ENCODE data around the gene DHH.

Gene DHH

GRCh38 chr12:49059045-49059298 is 35.6 kb downstream of the DHH start:
- Histone ChIP-seq H3K4me3 (replicated peaks; ENCODE audit: insufficient read depth, low read length) (peak overlapping the region; percentile 71), H3K27ac (replicated peaks) (peak overlapping the region; percentile 100), H3K27me3 (ENCODE audit: insufficient read depth, poor library complexity, severe bottlenecking) (no peaks in the 10 kb centered on the region)
- no peak for DNase-seq (ENCODE audit: low read depth in 1 of 2, low spot score in 1 of 2)
- TF ChIP-seq CTCF (IDR thresholded peaks at IDR 0.05; ENCODE audit: insufficient read depth, low read length): no peak
- TF ChIP-seq REST (IDR thresholded peaks at IDR 0.05; ENCODE audit: insufficient replicate concordance, low read depth): no peak
- TF ChIP-seq GABPA (IDR thresholded peaks at IDR 0.05; ENCODE audit: low read depth): no peak
- no peak for TF ChIP-seq POLR2AphosphoS5 (IDR thresholded peaks at IDR 0.05; ENCODE audit: low read depth)

GRCh38 chr12:49058366-49059044 is 36.1 kb downstream of the DHH start:
- peak in 1 of 2 experiments; percentile 21 for DNase-seq (ENCODE audit: low read depth in 1 of 2, low spot score in 1 of 2)
- no peak for TF ChIP-seq POLR2AphosphoS5 (IDR thresholded peaks at IDR 0.05; ENCODE audit: low read depth)
- TF ChIP-seq GABPA (IDR thresholded peaks at IDR 0.05; ENCODE audit: low read depth): no peak
- TF ChIP-seq REST (IDR thresholded peaks at IDR 0.05; ENCODE audit: insufficient replicate concordance, low read depth): no peak
- TF ChIP-seq SPI1 (IDR thresholded peaks at IDR 0.05; ENCODE audit: borderline replicate concordance, low read depth): no peak
- TF ChIP-seq CTCF (IDR thresholded peaks at IDR 0.05; ENCODE audit: insufficient read depth, low read length): no peak
- peak overlapping the region; percentile 100 for H3K27ac ChIP-seq (replicated peaks)
- no peaks in the 10 kb centered on the region for H3K27me3 ChIP-seq (ENCODE audit: insufficient read depth, poor library complexity, severe bottlenecking)
- H3K4me3 ChIP-seq (replicated peaks; ENCODE audit: insufficient read depth, low read length): peak overlapping the region; percentile 71

GRCh38 chr12:49057888-49058287 is 36.7 kb downstream of the DHH start:
- peak in 1 of 2 experiments; percentile 47 for DNase-seq (ENCODE audit: low read depth in 1 of 2, low spot score in 1 of 2)
- TF ChIP-seq GABPA (IDR thresholded peaks at IDR 0.05; ENCODE audit: low read depth): no peak
- TF ChIP-seq SPI1 (IDR thresholded peaks at IDR 0.05; ENCODE audit: borderline replicate concordance, low read depth): no peak
- no peak for TF ChIP-seq REST (IDR thresholded peaks at IDR 0.05; ENCODE audit: insufficient replicate concordance, low read depth)
- TF ChIP-seq CTCF (IDR thresholded peaks at IDR 0.05; ENCODE audit: insufficient read depth, low read length): no peak
- no peak for TF ChIP-seq POLR2AphosphoS5 (IDR thresholded peaks at IDR 0.05; ENCODE audit: low read depth)
- Histone ChIP-seq H3K4me3 (replicated peaks; ENCODE audit: insufficient read depth, low read length) (peak overlapping the region; percentile 71), H3K27ac (replicated peaks) (peak overlapping the region; percentile 100), H3K27me3 (ENCODE audit: insufficient read depth, poor library complexity, severe bottlenecking) (no peaks in the 10 kb centered on the region)

All from HL-60 (cell line).